Vagina (tissue), 2 donors: ENCODE results near the gene GLIPR2. TPM values are rescaled to one million over a fixed set of nuclear protein-coding genes. Genes with fewer than 3 reads are reported as not detected.

Source experiments
- DNase-seq, 2 donors: peaks; one replicate each; pipeline ENCODE4 v3.0.0-alpha.2; 2017; ENCODE audit errors: extremely low spot score in 2 of 2
- H3K27ac ChIP-seq: fragments of 200-600 bp; sonication (generic); one replicate; pipeline ENCODE4 v1.5.1; 2019
- H3K27me3 ChIP-seq: fragments of 200-600 bp; sonication (generic); one replicate; pipeline ENCODE4 v1.5.1; 2019
- H3K36me3 ChIP-seq, 2 donors: fragments of 200-600 bp; sonication (generic); one replicate each; pipeline ENCODE4 v1.5.1; 2017 to 2019
- H3K4me1 ChIP-seq: fragments of 200-600 bp; sonication (generic); one replicate; pipeline ENCODE4 v1.5.1; 2019
- H3K4me3 ChIP-seq, 2 donors: fragments of 200-600 bp; sonication (generic); 1 replicate in 1 of 2; 2 replicates in 1 of 2; pipeline ENCODE4 v1.5.1; 2016 to 2019
- H3K9me3 ChIP-seq: fragments of 200-600 bp; sonication (generic); one replicate; pipeline ENCODE4 v1.5.1; 2019
- POLR2A ChIP-seq, 2 donors: fragments of 450-650 bp; IDR thresholded peaks; one replicate each; pipeline ENCODE4 v1.6.1; 2017; ENCODE audit warnings: antibody characterized with exemption in 2 of 2, mild to moderate bottlenecking in 2 of 2, moderate library complexity in 2 of 2
- POLR2AphosphoS5 ChIP-seq, 2 donors: sonication (generic); formaldehyde crosslinking; IDR thresholded peaks; one replicate each; pipeline ENCODE4 v1.9.0; 2017; ENCODE audit warnings: antibody characterized with exemption in 2 of 2, mild to moderate bottlenecking in 2 of 2, low read depth in 1 of 2; ENCODE audit not compliant: insufficient read depth in 1 of 2
- intact Hi-C: fragments of 100-400 bp; cut with DNase I; formaldehyde crosslinking; loops from one replicate; pipeline ENCODE4 v1.15.1; 2023
- total RNA-seq: library from RNA; depleted of rRNA; stranded (reverse); fragments of >200 nt; gene quantifications from one replicate; pipeline ENCODE4 v1.2.3, GENCODE V29; 2016
- TF ChIP-seq, protein P1 (sequence below), 3 experiments: fragments of 450-650 bp in 2 of 3; fragments of 200-600 bp in 1 of 3; sonication (generic) in 1 of 3; IDR thresholded peaks; one replicate each; pipeline ENCODE4 v1.5.1; 2017 to 2019; ENCODE audit warnings: antibody characterized with exemption in 3 of 3, mild to moderate bottlenecking in 2 of 3, moderate library complexity in 2 of 3

The GLIPR2 gene
- total RNA-seq, 1 donor from 2014 or later, result 34.9 TPM

- no peak for DNase-seq
- peaks cover 24% of the 10 kb centered on the region for H3K4me1 ChIP-seq
- intact Hi-C loops, result no loop called here
- peak overlapping the region; percentile 83 for H3K27ac ChIP-seq
- TF ChIP-seq, protein P1, sequence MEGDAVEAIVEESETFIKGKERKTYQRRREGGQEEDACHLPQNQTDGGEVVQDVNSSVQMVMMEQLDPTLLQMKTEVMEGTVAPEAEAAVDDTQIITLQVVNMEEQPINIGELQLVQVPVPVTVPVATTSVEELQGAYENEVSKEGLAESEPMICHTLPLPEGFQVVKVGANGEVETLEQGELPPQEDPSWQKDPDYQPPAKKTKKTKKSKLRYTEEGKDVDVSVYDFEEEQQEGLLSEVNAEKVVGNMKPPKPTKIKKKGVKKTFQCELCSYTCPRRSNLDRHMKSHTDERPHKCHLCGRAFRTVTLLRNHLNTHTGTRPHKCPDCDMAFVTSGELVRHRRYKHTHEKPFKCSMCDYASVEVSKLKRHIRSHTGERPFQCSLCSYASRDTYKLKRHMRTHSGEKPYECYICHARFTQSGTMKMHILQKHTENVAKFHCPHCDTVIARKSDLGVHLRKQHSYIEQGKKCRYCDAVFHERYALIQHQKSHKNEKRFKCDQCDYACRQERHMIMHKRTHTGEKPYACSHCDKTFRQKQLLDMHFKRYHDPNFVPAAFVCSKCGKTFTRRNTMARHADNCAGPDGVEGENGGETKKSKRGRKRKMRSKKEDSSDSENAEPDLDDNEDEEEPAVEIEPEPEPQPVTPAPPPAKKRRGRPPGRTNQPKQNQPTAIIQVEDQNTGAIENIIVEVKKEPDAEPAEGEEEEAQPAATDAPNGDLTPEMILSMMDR (IDR thresholded peaks at IDR 0.05), result no peak
- TF ChIP-seq POLR2A (IDR thresholded peaks at IDR 0.05) (no peak), POLR2AphosphoS5 (IDR thresholded peaks at IDR 0.05; ENCODE audit: insufficient read depth in 1 of 2, low read depth in 1 of 2) (no peak)
- H3K36me3 ChIP-seq, result peaks cover 0 to 6% of the 10 kb centered on the region in 2 donors
- H3K27me3 ChIP-seq, result no peaks in the 10 kb centered on the region
- H3K9me3 ChIP-seq, result no peaks in the 10 kb centered on the region
- H3K4me3 ChIP-seq, result no peak overlapping the region
Measured at GRCh38 chr9:36152741-36153438, 16.4 kb downstream of the GLIPR2 start.

GRCh38 chr9:36153746-36154145 is 17.2 kb downstream of the GLIPR2 start:
- Histone ChIP-seq H3K27me3 (no peaks in the 10 kb centered on the region), H3K4me3 (no peak overlapping the region), H3K36me3 (peaks cover 0 to 6% of the 10 kb centered on the region in 2 donors), H3K27ac (peak overlapping the region; percentile 83), H3K4me1 (peaks cover 18% of the 10 kb centered on the region), H3K9me3 (no peaks in the 10 kb centered on the region)
- no peak for DNase-seq
- TF ChIP-seq POLR2A (IDR thresholded peaks at IDR 0.05) (no peak), POLR2AphosphoS5 (IDR thresholded peaks at IDR 0.05; ENCODE audit: insufficient read depth in 1 of 2, low read depth in 1 of 2) (no peak)
- TF ChIP-seq, protein P1 (IDR thresholded peaks at IDR 0.05), result no peak
- intact Hi-C loops, result no loop called here

DNA sequence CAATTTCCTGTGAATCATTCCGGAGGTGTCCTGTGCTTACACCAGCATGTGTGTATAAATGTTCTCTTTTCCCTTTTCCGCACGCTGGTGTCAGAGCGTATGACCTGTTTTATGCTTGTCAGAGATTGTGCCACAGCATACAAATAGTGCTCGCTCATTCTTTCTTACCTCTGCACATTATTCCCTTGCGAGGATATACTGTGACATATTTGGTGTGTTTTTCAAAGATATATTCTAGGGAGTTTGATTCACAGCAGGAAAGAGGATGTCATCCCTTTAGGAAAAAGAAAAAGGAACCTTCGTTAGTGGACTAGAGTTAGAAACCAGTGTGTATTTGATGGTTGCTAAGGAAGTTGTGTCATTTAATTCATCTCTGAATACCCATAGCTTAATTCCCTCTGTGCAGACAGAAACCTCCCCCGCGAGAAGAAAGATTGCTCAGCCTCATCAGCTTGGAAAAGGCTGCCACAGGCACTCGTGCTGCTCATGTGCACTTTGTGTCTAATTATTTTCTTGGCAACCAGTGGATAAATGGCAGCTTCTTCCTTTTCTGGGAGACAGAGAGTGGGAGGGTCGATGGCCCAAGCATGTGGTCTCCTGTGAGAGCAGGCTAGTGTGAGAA is 17.9 kb downstream of the GLIPR2 start:
- intact Hi-C loops, result no loop called here
- Histone ChIP-seq H3K4me3 (no peak overlapping the region), H3K4me1 (peaks cover 12% of the 10 kb centered on the region)

DNA sequence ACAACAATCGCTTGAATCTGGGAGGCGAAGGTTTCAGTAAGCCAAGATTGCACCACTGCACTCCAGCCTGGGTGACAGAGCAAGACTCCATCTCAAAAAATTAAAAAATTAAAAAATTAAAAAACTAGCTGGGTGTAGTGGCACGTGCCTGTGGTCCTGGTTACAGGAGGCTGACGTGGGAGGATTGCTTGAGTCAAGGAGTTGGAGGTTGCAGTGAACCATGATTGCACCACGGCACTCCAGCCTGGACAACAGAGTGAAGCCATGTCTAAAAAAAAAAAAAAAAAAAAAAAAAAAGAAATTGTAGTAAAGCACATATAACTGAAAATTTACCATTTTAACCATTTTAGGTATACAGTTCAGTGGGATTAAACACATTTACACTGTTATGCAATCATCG is 19.6 kb downstream of the GLIPR2 start:
- TF ChIP-seq POLR2A (IDR thresholded peaks at IDR 0.05) (no peak), POLR2AphosphoS5 (IDR thresholded peaks at IDR 0.05; ENCODE audit: insufficient read depth in 1 of 2, low read depth in 1 of 2) (no peak)
- H3K36me3 ChIP-seq, result peaks cover 0 to 6% of the 10 kb centered on the region in 2 donors
- H3K27ac ChIP-seq, result peak overlapping the region; percentile 83
- no peak for DNase-seq
- intact Hi-C loops, result no loop called here
- H3K4me1 ChIP-seq, result peaks cover 14% of the 10 kb centered on the region
- no peak overlapping the region for H3K4me3 ChIP-seq
- H3K27me3 ChIP-seq, result no peaks in the 10 kb centered on the region
- no peaks in the 10 kb centered on the region for H3K9me3 ChIP-seq

More for the DNA sequence above, 17.9 kb downstream of the GLIPR2 start:
- peaks cover 0 to 6% of the 10 kb centered on the region in 2 donors for H3K36me3 ChIP-seq
- TF ChIP-seq, protein P1 (IDR thresholded peaks at IDR 0.05), result no peak
- TF ChIP-seq POLR2AphosphoS5 (IDR thresholded peaks at IDR 0.05; ENCODE audit: insufficient read depth in 1 of 2, low read depth in 1 of 2), result peak; percentile 22 to 84
- H3K27ac ChIP-seq, result peak overlapping the region; percentile 83
- DNase-seq, result no peak
- H3K27me3 ChIP-seq, result no peaks in the 10 kb centered on the region
- no peaks in the 10 kb centered on the region for H3K9me3 ChIP-seq

GRCh38 chr9:36158122-36158521 is 21.6 kb downstream of the GLIPR2 start:
- Histone ChIP-seq H3K9me3 (no peaks in the 10 kb centered on the region), H3K4me1 (peaks cover 26% of the 10 kb centered on the region), H3K27ac (peak overlapping the region; percentile 89), H3K36me3 (peaks cover 0 to 6% of the 10 kb centered on the region in 2 donors), H3K4me3 (no peak overlapping the region), H3K27me3 (no peaks in the 10 kb centered on the region)
- no peak for DNase-seq
- TF ChIP-seq POLR2A (IDR thresholded peaks at IDR 0.05), result no peak
- TF ChIP-seq, protein P1 (IDR thresholded peaks at IDR 0.05), result no peak
- no peak for TF ChIP-seq POLR2AphosphoS5 (IDR thresholded peaks at IDR 0.05; ENCODE audit: insufficient read depth in 1 of 2, low read depth in 1 of 2)
- intact Hi-C loops, result no loop called here
